Ovary (tissue), 3 donors: ENCODE results near the gene ZNF212.

Source experiments
- POLR2A ChIP-seq: fragments of 450-650 bp; IDR thresholded peaks from one replicate; pipeline ENCODE4 v1.6.1; 2017; ENCODE audit warnings: antibody characterized with exemption, mild to moderate bottlenecking, moderate library complexity
- TF ChIP-seq, protein P1 (sequence below), 3 donors: fragments of 450-650 bp in 2 of 3; fragments of 200-600 bp in 1 of 3; IDR thresholded peaks; one replicate each; pipeline versions ENCODE4 v1.5.1 to v1.8.0; 2016 to 2022; ENCODE audit warnings: antibody characterized with exemption in 3 of 3, mild to moderate bottlenecking in 1 of 3
- donor health status: DM: no; HTN: no; CAD: no.

DNA sequence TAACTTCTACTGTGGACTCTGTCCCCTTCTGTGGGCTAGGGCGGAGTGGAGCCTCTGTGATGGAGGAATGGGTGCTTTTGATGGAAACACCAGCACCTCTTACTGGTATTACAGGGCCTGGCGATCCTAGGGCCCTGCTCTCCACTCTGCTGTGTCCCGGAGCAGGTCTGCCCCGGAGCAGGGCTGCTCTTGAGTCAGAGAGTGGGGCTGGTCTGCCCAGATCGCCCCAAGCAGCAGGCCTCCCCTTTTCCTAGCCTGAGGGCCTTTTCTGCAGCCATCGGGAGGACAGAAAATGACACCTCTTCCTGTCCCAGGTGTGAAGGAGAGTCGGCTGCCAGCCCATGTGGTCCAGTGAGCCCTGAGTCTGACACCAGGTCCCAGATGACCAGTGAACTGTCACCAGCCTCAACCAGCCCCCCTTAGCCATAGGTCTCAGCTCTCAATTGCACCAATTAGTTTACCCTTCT, 42.7 kb upstream of the ZNF212 start:
- TF ChIP-seq POLR2A, result no peak
- TF ChIP-seq, protein P1, sequence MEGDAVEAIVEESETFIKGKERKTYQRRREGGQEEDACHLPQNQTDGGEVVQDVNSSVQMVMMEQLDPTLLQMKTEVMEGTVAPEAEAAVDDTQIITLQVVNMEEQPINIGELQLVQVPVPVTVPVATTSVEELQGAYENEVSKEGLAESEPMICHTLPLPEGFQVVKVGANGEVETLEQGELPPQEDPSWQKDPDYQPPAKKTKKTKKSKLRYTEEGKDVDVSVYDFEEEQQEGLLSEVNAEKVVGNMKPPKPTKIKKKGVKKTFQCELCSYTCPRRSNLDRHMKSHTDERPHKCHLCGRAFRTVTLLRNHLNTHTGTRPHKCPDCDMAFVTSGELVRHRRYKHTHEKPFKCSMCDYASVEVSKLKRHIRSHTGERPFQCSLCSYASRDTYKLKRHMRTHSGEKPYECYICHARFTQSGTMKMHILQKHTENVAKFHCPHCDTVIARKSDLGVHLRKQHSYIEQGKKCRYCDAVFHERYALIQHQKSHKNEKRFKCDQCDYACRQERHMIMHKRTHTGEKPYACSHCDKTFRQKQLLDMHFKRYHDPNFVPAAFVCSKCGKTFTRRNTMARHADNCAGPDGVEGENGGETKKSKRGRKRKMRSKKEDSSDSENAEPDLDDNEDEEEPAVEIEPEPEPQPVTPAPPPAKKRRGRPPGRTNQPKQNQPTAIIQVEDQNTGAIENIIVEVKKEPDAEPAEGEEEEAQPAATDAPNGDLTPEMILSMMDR (IDR thresholded peaks at IDR 0.05), result no peak
